ENCODE measurements around the gene DNAJC1. TPM values are rescaled to one million over a fixed set of nuclear protein-coding genes. Genes with fewer than 3 reads are reported as not detected.

The DNAJC1 gene
- total and polyA plus RNA-seq, 7 donors, result 9.9 to 135 (median 51.9) TPM

DNA sequence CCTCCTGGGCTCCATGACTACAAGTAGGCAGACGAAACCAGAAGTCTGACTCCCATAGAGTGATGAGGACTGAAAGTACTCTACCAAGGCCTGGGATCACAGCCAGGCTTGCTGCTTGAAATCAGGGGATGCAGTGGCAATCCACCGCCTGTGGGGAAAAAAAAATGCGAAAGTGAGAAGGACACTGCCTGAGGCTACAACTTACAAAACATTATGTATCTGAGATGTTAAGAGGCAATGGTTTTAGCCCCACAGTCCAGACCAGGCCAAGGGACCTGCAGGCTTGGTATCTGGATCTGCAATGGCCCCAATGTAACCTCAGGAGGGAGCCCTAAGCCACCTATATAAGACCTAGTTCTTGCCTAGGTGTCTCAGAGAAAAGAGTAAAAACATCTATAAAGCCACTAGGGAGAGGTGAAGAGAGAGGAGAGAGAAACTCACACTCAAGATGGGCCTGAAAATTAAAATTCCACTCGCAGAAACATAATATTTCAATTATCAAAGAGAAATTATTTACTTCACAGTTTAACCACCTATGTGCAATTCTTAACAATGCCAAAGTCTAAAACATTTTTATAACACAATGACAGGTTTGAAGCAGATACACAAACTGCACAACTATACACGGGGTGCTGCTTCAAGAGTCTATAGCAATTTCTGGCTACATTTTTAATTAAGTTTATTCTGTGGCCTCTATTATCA is 13.9 kb downstream of the DNAJC1 start:
- Histone ChIP-seq H3K9me3 (no peaks in the 10 kb centered on the region), H3K4me1 (peaks cover 0 to 13% (median 8%) of the 10 kb centered on the region in 4 donors), H3K36me3 (no peaks in the 10 kb centered on the region), H3K4me3 (no peak overlapping the region), H3K27me3 (no peaks in the 10 kb centered on the region), H3K27ac (peak overlapping the region in 3 of 4 donors; percentile 10 to 56 (median 53))
- DNase-seq, result peak; percentile 81
- intact Hi-C loops (cut with DNase I), result no loop called here
- 56 to 62% methylated on average over 5 of the region's 5 CpGs for WGBS, 2 donors
- TF ChIP-seq, protein P1, sequence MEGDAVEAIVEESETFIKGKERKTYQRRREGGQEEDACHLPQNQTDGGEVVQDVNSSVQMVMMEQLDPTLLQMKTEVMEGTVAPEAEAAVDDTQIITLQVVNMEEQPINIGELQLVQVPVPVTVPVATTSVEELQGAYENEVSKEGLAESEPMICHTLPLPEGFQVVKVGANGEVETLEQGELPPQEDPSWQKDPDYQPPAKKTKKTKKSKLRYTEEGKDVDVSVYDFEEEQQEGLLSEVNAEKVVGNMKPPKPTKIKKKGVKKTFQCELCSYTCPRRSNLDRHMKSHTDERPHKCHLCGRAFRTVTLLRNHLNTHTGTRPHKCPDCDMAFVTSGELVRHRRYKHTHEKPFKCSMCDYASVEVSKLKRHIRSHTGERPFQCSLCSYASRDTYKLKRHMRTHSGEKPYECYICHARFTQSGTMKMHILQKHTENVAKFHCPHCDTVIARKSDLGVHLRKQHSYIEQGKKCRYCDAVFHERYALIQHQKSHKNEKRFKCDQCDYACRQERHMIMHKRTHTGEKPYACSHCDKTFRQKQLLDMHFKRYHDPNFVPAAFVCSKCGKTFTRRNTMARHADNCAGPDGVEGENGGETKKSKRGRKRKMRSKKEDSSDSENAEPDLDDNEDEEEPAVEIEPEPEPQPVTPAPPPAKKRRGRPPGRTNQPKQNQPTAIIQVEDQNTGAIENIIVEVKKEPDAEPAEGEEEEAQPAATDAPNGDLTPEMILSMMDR (IDR thresholded peaks at IDR 0.05), result peak; percentile 24 to 69 (median 46)
- TF ChIP-seq EP300 (IDR thresholded peaks at IDR 0.05) (no peak), POLR2A (IDR thresholded peaks at IDR 0.05) (no peak), POLR2AphosphoS5 (IDR thresholded peaks at IDR 0.05) (no peak)

DNA sequence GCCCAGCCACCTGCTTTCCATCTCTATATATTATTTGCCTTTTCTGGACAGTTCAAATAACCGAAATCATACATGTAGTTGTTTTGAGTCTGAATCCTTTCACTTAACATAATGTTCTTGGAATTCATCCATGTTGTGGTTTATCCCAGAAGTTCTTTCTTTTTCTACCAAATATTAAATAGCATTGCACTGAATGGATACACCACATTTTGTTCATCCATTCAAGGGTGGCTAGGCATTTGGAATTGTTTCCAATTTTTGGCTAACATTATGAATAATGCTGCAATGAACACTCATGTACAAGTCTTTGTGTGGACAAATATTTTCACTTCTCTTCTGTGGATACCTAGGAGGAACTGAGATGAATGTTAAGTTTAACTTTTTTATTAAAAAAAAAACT is 18.0 kb downstream of the DNAJC1 start:
- Histone ChIP-seq H3K27me3 (no peaks in the 10 kb centered on the region), H3K9me3 (no peaks in the 10 kb centered on the region), H3K27ac (no peak overlapping the region), H3K4me1 (peaks cover 0 to 13% (median 10%) of the 10 kb centered on the region in 4 donors), H3K4me3 (no peak overlapping the region), H3K36me3 (no peaks in the 10 kb centered on the region)
- intact Hi-C loops (cut with DNase I), result no loop called here
- TF ChIP-seq, protein P1 (IDR thresholded peaks at IDR 0.05), result no peak
- TF ChIP-seq POLR2A (IDR thresholded peaks at IDR 0.05), result no peak
- TF ChIP-seq POLR2AphosphoS5 (IDR thresholded peaks at IDR 0.05), result no peak
- TF ChIP-seq EP300 (IDR thresholded peaks at IDR 0.05), result no peak
- WGBS, 2 donors, result 93 to 94% methylated on average over 1 of the region's 1 CpG
- DNase-seq, result no peak

DNA sequence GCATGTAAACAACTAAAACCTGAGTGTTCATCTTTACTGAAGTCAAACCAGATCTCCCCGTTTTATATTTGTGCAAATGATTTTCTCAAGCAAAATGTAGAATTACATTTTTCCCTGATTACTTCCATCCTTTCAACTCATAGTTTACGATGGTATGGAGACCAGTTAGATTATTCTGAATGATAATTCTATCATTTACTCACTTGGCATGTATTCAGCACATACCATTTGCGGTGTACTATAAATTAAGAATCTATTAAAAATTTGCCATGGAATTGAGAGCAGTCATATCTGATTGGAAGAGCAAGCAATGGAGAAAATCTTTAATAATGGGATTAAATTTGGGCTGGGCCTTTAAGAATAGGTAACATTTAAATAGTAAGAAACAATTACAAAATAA is 22.4 kb downstream of the DNAJC1 start:
- no peak for DNase-seq
- Histone ChIP-seq H3K9me3 (no peaks in the 10 kb centered on the region), H3K4me1 (peaks cover 0 to 9% (median 2%) of the 10 kb centered on the region in 4 donors), H3K27me3 (no peaks in the 10 kb centered on the region), H3K27ac (no peak overlapping the region), H3K4me3 (no peak overlapping the region), H3K36me3 (no peaks in the 10 kb centered on the region)
- 74 to 94% methylated on average over 3 of the region's 3 CpGs for WGBS, 2 donors
- no peak for TF ChIP-seq POLR2AphosphoS5 (IDR thresholded peaks at IDR 0.05)
- TF ChIP-seq, protein P1 (IDR thresholded peaks at IDR 0.05), result no peak
- intact Hi-C loops (cut with DNase I), result no loop called here

DNA sequence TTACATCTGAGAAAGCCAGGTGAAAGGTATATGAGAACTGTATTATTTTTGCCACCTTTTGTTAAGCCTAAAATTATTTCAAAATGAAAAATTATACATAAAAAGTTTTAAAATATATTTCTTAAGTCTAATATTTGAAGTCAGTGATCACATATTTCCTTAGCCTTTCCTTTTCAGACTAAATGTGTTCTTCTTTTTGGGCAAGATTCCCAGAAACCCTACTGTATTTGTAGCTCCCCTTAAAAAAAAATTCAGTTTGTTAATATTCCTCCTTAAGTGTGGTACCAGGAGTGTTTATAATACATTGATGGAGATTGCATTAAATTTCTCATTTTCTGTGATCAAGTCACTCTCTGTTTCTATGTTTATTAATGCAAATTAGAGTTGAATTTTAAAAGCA is 22.8 kb downstream of the DNAJC1 start:
- no peak overlapping the region for H3K27ac ChIP-seq
- DNase-seq, result no peak
- no peaks in the 10 kb centered on the region for H3K27me3 ChIP-seq
- intact Hi-C loops (cut with DNase I), result no loop called here
- no peak for TF ChIP-seq EP300 (IDR thresholded peaks at IDR 0.05)
- no peak for TF ChIP-seq POLR2A (IDR thresholded peaks at IDR 0.05)
- no peak for TF ChIP-seq POLR2AphosphoS5 (IDR thresholded peaks at IDR 0.05)
- TF ChIP-seq, protein P1 (IDR thresholded peaks at IDR 0.05), result no peak
- H3K9me3 ChIP-seq, result no peaks in the 10 kb centered on the region
- peaks cover 0 to 10% (median 2%) of the 10 kb centered on the region in 4 donors for H3K4me1 ChIP-seq
- H3K36me3 ChIP-seq, result no peaks in the 10 kb centered on the region
- H3K4me3 ChIP-seq, result no peak overlapping the region

Data from sigmoid colon (tissue), 7 donors.